Activated CD8-positive, alpha-beta memory T cell treated with anti-CD3 and anti-CD28 coated beads for 36 hours (primary cell): ENCODE results near the gene PANK1. TPM values are rescaled to one million over a fixed set of nuclear protein-coding genes. Genes with fewer than 3 reads are reported as not detected.

Experiments
- CTCF ChIA-PET: fragments of 350-600 bp; sonication (Branson Sonifier 250); formaldehyde crosslinking; loops from one replicate; lab custom pipeline; 2021; ENCODE audit warnings: antibody characterized with exemption; lab: Charles Lee
- POLR2A ChIA-PET: fragments of 350-600 bp; sonication (Branson Sonifier 250); formaldehyde crosslinking; loops from one replicate; lab custom pipeline; 2021; ENCODE audit warnings: antibody characterized with exemption; lab: Charles Lee
- total RNA-seq, 2 experiments: library from RNA; stranded (reverse); gene quantifications; one replicate each; pipeline ENCODE4 v1.2.3, GENCODE V29; 2021

PANK1 gene
- total RNA-seq, 2 experiments from 2014 or later, result 3.1 to 3.5 TPM

GRCh38 chr10:89589101-89589720 lies 55.8 kb downstream of the PANK1 start:
- ChIA-PET POLR2A (no interaction called here), CTCF (no interaction called here)

GRCh38 chr10:89588671-89589070 lies 56.4 kb downstream of the PANK1 start:
- CTCF ChIA-PET, result no interaction called here
- POLR2A ChIA-PET, result no interaction called here

GRCh38 chr10:89582022-89582421 lies 63.0 kb downstream of the PANK1 start:
- POLR2A ChIA-PET, result no interaction called here
- CTCF ChIA-PET, result no interaction called here

GRCh38 chr10:89580243-89580642 lies 64.8 kb downstream of the PANK1 start:
- POLR2A ChIA-PET, result no interaction called here

GRCh38 chr10:89576696-89577095 lies 68.3 kb downstream of the PANK1 start:
- ChIA-PET POLR2A (no interaction called here), CTCF (no interaction called here)

More at GRCh38 chr10:89580243-89580642, 64.8 kb downstream of the PANK1 start:
- CTCF ChIA-PET, result no interaction called here

GRCh38 chr10:89576022-89576421 lies 69.0 kb downstream of the PANK1 start:
- ChIA-PET CTCF (no interaction called here), POLR2A (no interaction called here)

- ChIA-PET POLR2A (no interaction called here), CTCF (no interaction called here)
Measured at GRCh38 chr10:89575031-89575430, 70.0 kb downstream of the PANK1 start.

- ChIA-PET CTCF (no interaction called here), POLR2A (no interaction called here)
Measured at GRCh38 chr10:89574368-89574767, 70.7 kb downstream of the PANK1 start.

GRCh38 chr10:89567576-89568245 lies 77.3 kb downstream of the PANK1 start:
- ChIA-PET POLR2A (no interaction called here), CTCF (no interaction called here)

GRCh38 chr10:89566992-89567391 lies 78.0 kb downstream of the PANK1 start:
- ChIA-PET CTCF (no interaction called here), POLR2A (no interaction called here)

- ChIA-PET POLR2A (no interaction called here), CTCF (no interaction called here)
Measured at GRCh38 chr10:89566095-89566950, 78.7 kb downstream of the PANK1 start.

GRCh38 chr10:89565180-89565579 lies 79.9 kb downstream of the PANK1 start:
- POLR2A ChIA-PET, result no interaction called here
- CTCF ChIA-PET, result no interaction called here

- ChIA-PET POLR2A (no interaction called here), CTCF (no interaction called here)
Measured at GRCh38 chr10:89563861-89564478, 81.1 kb downstream of the PANK1 start.

GRCh38 chr10:89563311-89563710 lies 81.7 kb downstream of the PANK1 start:
- CTCF ChIA-PET, result no interaction called here

GRCh38 chr10:89556600-89556999 lies 88.4 kb downstream of the PANK1 start:
- CTCF ChIA-PET, result no interaction called here
- POLR2A ChIA-PET, result no interaction called here

More at GRCh38 chr10:89563311-89563710, 81.7 kb downstream of the PANK1 start:
- POLR2A ChIA-PET, result no interaction called here

GRCh38 chr10:89555688-89556445 lies 89.2 kb downstream of the PANK1 start:
- CTCF ChIA-PET, result no interaction called here
- POLR2A ChIA-PET, result no interaction called here

GRCh38 chr10:89554433-89554832 lies 90.6 kb downstream of the PANK1 start:
- CTCF ChIA-PET, result no interaction called here
- POLR2A ChIA-PET, result no interaction called here

GRCh38 chr10:89553064-89553734 lies 91.8 kb downstream of the PANK1 start:
- ChIA-PET CTCF (no interaction called here), POLR2A (no interaction called here)

GRCh38 chr10:89552213-89552612 lies 92.8 kb downstream of the PANK1 start:
- CTCF ChIA-PET, result no interaction called here
- POLR2A ChIA-PET, result no interaction called here
